Hepatocyte (in vitro differentiated cells): ENCODE data around the gene SHF. TPM values are rescaled to one million over a fixed set of nuclear protein-coding genes. Genes with fewer than 3 reads are reported as not detected.
"Not testable (repeated sequence)": the region's sequence is repeated elsewhere in the genome, so short reads cannot be mapped to it uniquely, and the experiment has no call there.

ENCODE experiments used
- DNase-seq: peaks from one replicate; pipeline ENCODE4 v3.0.0-alpha.2; 2016; ENCODE audit warnings: low spot score
- H2AFZ ChIP-seq: fragments of 200-600 bp; sonication (generic); 2 replicates; pipeline ENCODE4 v1.6.0; 2016; ENCODE audit warnings: antibody characterized with exemption, mild to moderate bottlenecking
- H3K27ac ChIP-seq: fragments of 200-600 bp; sonication (generic); 2 replicates; pipeline ENCODE4 v1.5.1; 2016; ENCODE audit warnings: mild to moderate bottlenecking
- H3K27me3 ChIP-seq: fragments of 200-600 bp; sonication (generic); 2 replicates; pipeline ENCODE4 v1.6.1; 2016
- H3K36me3 ChIP-seq: fragments of 200-600 bp; sonication (generic); replicated peaks from 2 replicates; pipeline ENCODE4 v1.5.1; 2016; ENCODE audit warnings: low read depth; ENCODE audit not compliant: insufficient read depth
- H3K4me1 ChIP-seq: fragments of 200-600 bp; sonication (generic); 2 replicates; pipeline ENCODE4 v1.5.1; 2016; ENCODE audit warnings: mild to moderate bottlenecking, moderate library complexity; ENCODE audit not compliant: insufficient read depth
- H3K4me2 ChIP-seq: fragments of 200-600 bp; sonication (generic); 2 replicates; pipeline ENCODE4 v1.6.0; 2016
- H3K4me3 ChIP-seq: fragments of 200-600 bp; sonication (generic); 2 replicates; pipeline ENCODE4 v1.5.1; 2016; ENCODE audit warnings: mild to moderate bottlenecking
- H3K79me2 ChIP-seq: fragments of 200-600 bp; sonication (generic); 2 replicates; pipeline ENCODE4 v1.6.0; 2017; ENCODE audit warnings: mild to moderate bottlenecking
- H3K9me2 ChIP-seq: fragments of 200-600 bp; sonication (generic); replicated peaks from 2 replicates; pipeline ENCODE4 v1.6.0; 2017; ENCODE audit warnings: mild to moderate bottlenecking; ENCODE audit not compliant: insufficient read depth
- H3K9me3 ChIP-seq: fragments of 200-600 bp; sonication (generic); 2 replicates; pipeline ENCODE4 v1.5.1; 2016; ENCODE audit warnings: low read depth, mild to moderate bottlenecking
- H4K20me1 ChIP-seq: fragments of 200-600 bp; sonication (generic); 2 replicates; pipeline ENCODE4 v1.6.0; 2016; ENCODE audit warnings: mild to moderate bottlenecking; ENCODE audit not compliant: insufficient read depth, poor library complexity, severe bottlenecking
- CTCF ChIP-seq: fragments of 200-600 bp; sonication (generic); IDR thresholded peaks from 2 replicates; pipeline ENCODE4 v1.5.1; 2016; ENCODE audit warnings: antibody characterized with exemption, mild to moderate bottlenecking; ENCODE audit not compliant: poor library complexity
- EZH2 ChIP-seq: fragments of 200-600 bp; sonication (generic); IDR thresholded peaks from 2 replicates; pipeline ENCODE4 v1.6.1; 2016; ENCODE audit warnings: antibody characterized with exemption, mild to moderate bottlenecking, borderline replicate concordance
- EZH2phosphoT487 ChIP-seq: fragments of 200-600 bp; sonication (generic); IDR thresholded peaks from one replicate; pipeline ENCODE4 v1.6.1; 2018; ENCODE audit warnings: antibody characterized with exemption, mild to moderate bottlenecking, low read depth, moderate library complexity; ENCODE audit not compliant: unreplicated experiment, severe bottlenecking
- WGBS: methylation state at CpG from one replicate; pipeline ENCODE4 v1.1.6; 2016; ENCODE audit warnings: low lambda C conversion rate; ENCODE audit errors: missing lambda C conversion rate; 5-methylcytosine and 5-hydroxymethylcytosine counted together
- polyA plus RNA-seq: library from polyadenylated mRNA; unstranded; fragments of >200 nt; fragmentation: Nextera tagmentation; extraction: Ambion mirVana; gene quantifications from 2 replicates; pipeline ENCODE4 v1.2.1, GENCODE V29; 2016
- total RNA-seq: library from RNA; depleted of rRNA; stranded (reverse); fragments of >200 nt; gene quantifications from 2 replicates; pipeline ENCODE4 v1.2.3, GENCODE V29; 2014

The SHF gene, protein sequence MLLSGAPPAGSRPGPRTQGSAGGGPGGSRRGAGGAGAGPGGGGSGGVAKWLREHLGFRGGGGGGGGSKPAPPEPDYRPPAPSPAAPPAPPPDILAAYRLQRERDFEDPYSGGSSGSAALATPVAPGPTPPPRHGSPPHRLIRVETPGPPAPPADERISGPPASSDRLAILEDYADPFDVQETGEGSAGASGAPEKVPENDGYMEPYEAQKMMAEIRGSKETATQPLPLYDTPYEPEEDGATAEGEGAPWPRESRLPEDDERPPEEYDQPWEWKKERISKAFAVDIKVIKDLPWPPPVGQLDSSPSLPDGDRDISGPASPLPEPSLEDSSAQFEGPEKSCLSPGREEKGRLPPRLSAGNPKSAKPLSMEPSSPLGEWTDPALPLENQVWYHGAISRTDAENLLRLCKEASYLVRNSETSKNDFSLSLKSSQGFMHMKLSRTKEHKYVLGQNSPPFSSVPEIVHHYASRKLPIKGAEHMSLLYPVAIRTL
- total RNA-seq (12.0 and 13.3 TPM in 2 replicates), polyA plus RNA-seq (13.9 and 15.0 TPM in 2 replicates)

DNA sequence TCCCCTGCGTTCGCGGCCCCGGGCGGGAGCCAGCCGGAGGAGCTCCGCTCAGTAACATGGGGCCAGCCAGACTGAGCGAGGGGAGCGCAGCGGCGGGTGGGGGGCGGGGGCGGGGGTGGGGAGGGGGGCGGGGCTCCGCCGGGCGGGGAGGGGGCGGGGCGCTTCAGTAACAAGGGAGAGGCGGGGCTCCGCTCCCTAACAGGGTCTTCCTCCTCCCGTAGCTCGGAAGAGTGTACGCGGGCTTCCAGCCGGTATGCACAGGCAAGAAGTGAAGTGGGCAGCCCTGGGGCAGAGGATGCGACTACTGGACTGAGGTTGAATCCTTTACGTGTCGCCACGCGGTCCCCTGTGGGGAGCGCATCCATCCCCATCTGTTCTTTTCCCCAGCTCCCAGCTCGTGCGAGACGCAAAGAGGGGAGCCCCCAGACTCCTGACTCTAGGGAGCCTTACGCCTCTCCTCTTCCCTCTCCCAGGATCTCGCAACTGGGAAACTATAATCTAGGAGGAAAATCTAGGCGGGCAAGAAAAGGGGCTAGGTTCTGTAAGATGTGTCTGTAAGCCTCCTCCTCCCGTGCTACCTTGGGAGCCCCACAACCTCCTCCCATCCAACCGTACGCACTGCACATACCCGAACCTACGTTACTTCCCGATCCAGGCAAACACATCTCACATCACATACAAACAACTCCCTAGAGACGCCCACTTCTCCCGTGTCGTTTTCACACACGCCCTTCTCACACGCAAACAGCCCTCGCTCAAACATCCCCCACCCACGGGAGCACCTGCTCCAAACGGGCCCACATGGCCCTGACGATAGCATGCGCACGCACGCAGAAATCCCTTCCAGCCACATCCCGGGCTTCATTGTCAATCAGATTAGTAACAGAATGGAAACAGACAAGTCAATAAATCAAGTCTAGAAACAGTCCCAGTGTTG lies at the start of gene SHF:
Gene SHF, minus strand, starts transcription at position 73 of the 937 bp plus-strand sequence. Its CDS starts 15 bp downstream, at position 58.
- Histone ChIP-seq H3K4me1 (peaks cover 20% of the 10 kb centered on the region), H3K27me3 (no peaks in the 10 kb centered on the region), H3K4me2 (peak within 1 kb of the TSS; percentile 94), H3K36me3 (no peaks in the 10 kb centered on the region), H3K27ac (peak within 1 kb of the TSS; percentile 53), H3K4me3 (peak within 1 kb of the TSS; percentile 68), H3K79me2 (peaks cover 34% of the 10 kb centered on the region), H3K9me2 (no peaks in the 10 kb centered on the region), H3K9me3 (no peaks in the 10 kb centered on the region), H2AFZ (peak within 1 kb of the TSS; percentile 61), H4K20me1 (no peaks in the 10 kb centered on the region)
- 6% methylated on average over 32 of the region's 57 CpGs for WGBS
- peak; percentile 87 for DNase-seq
- TF ChIP-seq EZH2phosphoT487 (no peak), CTCF (no peak), EZH2 (no peak)

DNA sequence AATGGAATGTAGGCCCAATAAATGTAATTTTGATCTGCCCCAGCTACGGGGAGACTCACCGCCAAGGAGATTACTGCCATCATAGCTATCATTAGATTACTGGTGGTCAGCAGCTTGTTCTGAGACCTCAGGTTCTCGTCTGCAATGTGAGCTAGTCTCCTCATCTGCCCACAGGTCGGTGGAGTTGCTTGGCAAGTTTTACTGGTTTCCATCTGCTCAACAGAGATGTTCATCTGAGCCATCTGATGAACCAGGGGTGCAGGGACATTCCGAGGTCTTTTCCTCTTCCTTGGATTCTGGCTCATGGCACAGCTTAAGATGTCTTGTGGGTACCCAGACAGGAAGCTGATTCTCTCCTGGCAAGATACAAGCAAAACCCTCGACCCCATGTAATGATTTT lies 49.0 kb upstream of the SHF start:
- WGBS = 72% methylated on average over 6 of the region's 6 CpGs
- H2AFZ ChIP-seq, H3K27ac ChIP-seq, H3K4me2 ChIP-seq, H4K20me1 ChIP-seq, H3K9me2 ChIP-seq, H3K4me1 ChIP-seq, H3K9me3 ChIP-seq, H3K27me3 ChIP-seq, H3K36me3 ChIP-seq, H3K4me3 ChIP-seq, H3K79me2 ChIP-seq, DNase-seq: not testable (repeated sequence)

GRCh38 chr15:45234562-45235235 lies 46.9 kb upstream of the SHF start:
- Histone ChIP-seq H3K9me3 (no peaks in the 10 kb centered on the region), H3K4me3 (no peak overlapping the region), H2AFZ (no peak overlapping the region), H3K9me2 (no peaks in the 10 kb centered on the region), H3K27ac (no peak overlapping the region), H3K4me1 (no peaks in the 10 kb centered on the region), H3K36me3 (no peaks in the 10 kb centered on the region), H3K27me3 (no peaks in the 10 kb centered on the region), H3K79me2 (no peaks in the 10 kb centered on the region), H4K20me1 (no peaks in the 10 kb centered on the region), H3K4me2 (no peak overlapping the region)
- WGBS = 71% methylated on average over 11 of the region's 11 CpGs
- no peak for DNase-seq
- TF ChIP-seq CTCF = no peak
- TF ChIP-seq EZH2 = no peak
- no peak for TF ChIP-seq EZH2phosphoT487
